GM12878 (cell line): ENCODE results near the gene CKS1B. TPM values are rescaled to one million over a fixed set of nuclear protein-coding genes. Genes with fewer than 3 reads are reported as not detected.

ENCODE experiments used
- ATAC-seq: fragments of 200-7000 bp; cut with Tn5 transposase; 3 replicates; pipeline ENCODE4 v1.9.1; 2020; ENCODE audit warnings: mild to moderate bottlenecking, moderate library complexity
- BruUV-seq: library from RNA; stranded (reverse); fragments of 400-500 nt; replicated peaks from 2 replicates; lab custom pipeline; 2021; lab: Mats Ljungman, UMichigan
- CTCF ChIA-PET: fragments of 300-600 bp; sonication (Branson Sonifier 250); formaldehyde crosslinking; extraction: SDS; loops from one replicate; lab custom pipeline; 2021; ENCODE audit warnings: inconsistent platforms; lab: Yijun Ruan, JAX
- POLR2A ChIA-PET: fragments of 350-600 bp; formaldehyde crosslinking; extraction: SDS; loops from one replicate; lab custom pipeline; 2021; ENCODE audit warnings: inconsistent platforms; lab: Charles Lee
- RAD21 ChIA-PET: fragments of 300-600 bp; sonication (Branson Sonifier 250); formaldehyde crosslinking; loops from one replicate; lab custom pipeline; 2023; ENCODE audit warnings: antibody characterized with exemption; ENCODE audit not compliant: unreplicated experiment; lab: Charles Lee
- SMC1A ChIA-PET: fragments of 300-600 bp; sonication (Branson Sonifier 250); formaldehyde crosslinking; loops from one replicate; lab custom pipeline; 2023; ENCODE audit not compliant: unreplicated experiment, uncharacterized antibody; lab: Charles Lee
- DNase-seq: peaks from one replicate; pipeline ENCODE4 v3.0.0-alpha.2; 2011; ENCODE audit warnings: low read depth, low spot score
- FAIRE-seq: peaks from 3 replicates; lab custom pipeline; 2011; peaks lifted over from hg19 to GRCh38; lab: Jason Lieb, UNC
- H2AFZ ChIP-seq: 2 replicates; pipeline ENCODE4 v1.6.0; 2011; ENCODE audit warnings: low read depth, low read length, control low read depth; ENCODE audit not compliant: control insufficient read depth
- H3K27ac ChIP-seq: 2 replicates; pipeline ENCODE4 v1.5.1; 2011; ENCODE audit warnings: control low read depth; ENCODE audit not compliant: control insufficient read depth, insufficient read depth
- H3K27me3 ChIP-seq, 2 experiments: replicated peaks in 1 of 2; 2 replicates each; pipeline versions ENCODE4 v1.6.0 to v1.6.1; 2011; ENCODE audit warnings: low read length in 1 of 2; ENCODE audit not compliant: control insufficient read depth in 2 of 2, insufficient read depth in 2 of 2
- H3K36me3 ChIP-seq, 2 experiments: 2 replicates each; pipeline ENCODE4 v1.5.1; 2011; ENCODE audit warnings: low read length in 1 of 2; ENCODE audit not compliant: control insufficient read depth in 2 of 2, insufficient read depth in 2 of 2
- H3K4me1 ChIP-seq: 2 replicates; pipeline ENCODE4 v1.6.1; 2011; ENCODE audit warnings: mild to moderate bottlenecking, low read length, moderate library complexity, mixed read lengths; ENCODE audit not compliant: control insufficient read depth, insufficient read depth
- H3K4me2 ChIP-seq: 2 replicates; pipeline ENCODE4 v1.6.0; 2011; ENCODE audit warnings: control low read depth; ENCODE audit not compliant: control insufficient read depth, insufficient read depth
- H3K4me3 ChIP-seq: fragments of 200-600 bp; sonication (generic); 2 replicates; pipeline ENCODE4 v1.5.1; 2016
- H3K79me2 ChIP-seq: 2 replicates; pipeline ENCODE4 v1.6.0; 2011; ENCODE audit warnings: low read length; ENCODE audit not compliant: control insufficient read depth, insufficient read depth
- H3K9ac ChIP-seq: 2 replicates; pipeline ENCODE4 v1.8.0; 2011; ENCODE audit warnings: low read length, control low read depth, mixed read lengths; ENCODE audit not compliant: control insufficient read depth, insufficient read depth
- H3K9me3 ChIP-seq: replicated peaks from 3 replicates; pipeline ENCODE4 v1.5.1; 2011; ENCODE audit warnings: mild to moderate bottlenecking, low read length; ENCODE audit not compliant: control insufficient read depth, insufficient read depth
- H4K20me1 ChIP-seq: 2 replicates; pipeline ENCODE4 v1.6.0; 2011; ENCODE audit not compliant: control insufficient read depth, insufficient read depth
- CUX1 ChIP-seq: IDR thresholded peaks from 2 replicates; pipeline ENCODE4 v1.6.1; 2012; ENCODE audit warnings: improper control_type of control experiment, low read depth, low read length; ENCODE audit not compliant: insufficient replicate concordance
- EZH2 ChIP-seq: IDR thresholded peaks from 2 replicates; pipeline ENCODE4 v1.6.1; 2012; ENCODE audit warnings: low read depth, mild to moderate bottlenecking, control low read depth, inconsistent platforms, low read length, borderline replicate concordance; ENCODE audit not compliant: control insufficient read depth
- KAT2A ChIP-seq: conservative IDR thresholded peaks from 2 replicates; pipeline ENCODE4 v1.6.1; 2011; ENCODE audit warnings: low read depth, low read length; ENCODE audit not compliant: control insufficient read depth
- NFIC ChIP-seq: IDR thresholded peaks from 2 replicates; pipeline ENCODE4 v1.6.1; 2012; ENCODE audit warnings: low read depth, mild to moderate bottlenecking, inconsistent platforms, low read length, moderate library complexity
- NR2C2 ChIP-seq: IDR thresholded peaks from 2 replicates; pipeline ENCODE4 v1.6.1; 2011; ENCODE audit warnings: borderline replicate concordance, low read depth; ENCODE audit not compliant: control insufficient read depth, insufficient read length
- RELB ChIP-seq: fragments of 450-650 bp; IDR thresholded peaks from 2 replicates; pipeline ENCODE4 v1.6.1; 2017; ENCODE audit warnings: low read depth, mild to moderate bottlenecking, moderate library complexity
- RUNX3 ChIP-seq: IDR thresholded peaks from 2 replicates; pipeline ENCODE4 v1.6.1; 2012; ENCODE audit warnings: low read length, inconsistent platforms
- SMAD5 ChIP-seq: IDR thresholded peaks from 2 replicates; pipeline ENCODE4 v1.6.1; 2016; ENCODE audit warnings: antibody characterized with exemption, low read depth
- SMC3 ChIP-seq: IDR thresholded peaks from 2 replicates; pipeline ENCODE4 v1.6.1; 2011; ENCODE audit warnings: low read length, improper control_type of control experiment, borderline replicate concordance
- SUZ12 ChIP-seq: fragments of 200-600 bp; sonication (generic); IDR thresholded peaks from one replicate; pipeline ENCODE4 v1.6.1; 2018; ENCODE audit warnings: antibody characterized with exemption, mild to moderate bottlenecking; ENCODE audit not compliant: unreplicated experiment
- ZBTB33 ChIP-seq: fragments of 450-650 bp; IDR thresholded peaks from 2 replicates; pipeline ENCODE4 v1.6.1; 2017; ENCODE audit warnings: mild to moderate bottlenecking
- ZNF207 ChIP-seq: fragments of 450-650 bp; IDR thresholded peaks from 2 replicates; pipeline ENCODE4 v1.6.1; 2014; ENCODE audit warnings: antibody characterized with exemption, mild to moderate bottlenecking, borderline replicate concordance
- ZNF217 ChIP-seq: fragments of 450-650 bp; IDR thresholded peaks from 2 replicates; pipeline ENCODE4 v1.6.1; 2017; ENCODE audit warnings: antibody characterized with exemption, mild to moderate bottlenecking
- WGBS: methylation state at CpG from one replicate; pipeline ENCODE4 v1.1.6; 2016; ENCODE audit warnings: low lambda C conversion rate; ENCODE audit not compliant: insufficient replicate concordance, insufficient coverage; ENCODE audit errors: missing lambda C conversion rate; 5-methylcytosine and 5-hydroxymethylcytosine counted together
- in situ Hi-C: fragments of 300-500 bp; cut with MboI; formaldehyde crosslinking; loops from 9 replicates; pipeline ENCODE4 v1.14.3; 2018; ENCODE audit warnings: mixed read lengths
- intact Hi-C: fragments of 100-400 bp; cut with micrococcal nuclease; formaldehyde crosslinking; loops from one replicate; pipeline ENCODE4 v1.14.2; 2022; ENCODE audit not compliant: unreplicated experiment
- polyA plus RNA-seq, 11 experiments: library from polyadenylated mRNA; depleted of rRNA in 4 of 11; unstranded in 6 of 11; stranded (reverse) in 5 of 11; fragments of >200 nt; fragmentation: Nextera tagmentation in 4 of 11; fragmentation: Illumina TruSeq in 1 of 11; extraction: Ambion mirVana in 4 of 11; extraction: Trizol in 1 of 11; gene quantifications; 1 replicate in 1 of 11; 2 replicates in 10 of 11; pipeline versions ENCODE4 v1.2.1 to v1.2.3, GENCODE V29; 2011 to 2016; ENCODE audit warnings: inconsistent platforms in 2 of 11, missing spikeins in 2 of 11, low read depth in 1 of 11
- total RNA-seq, 4 experiments: library from RNA; depleted of rRNA in 3 of 4; stranded (reverse); fragments of >200 nt in 3 of 4; fragmentation: Illumina TruSeq in 1 of 4; extraction: Trizol in 1 of 4; gene quantifications; 2 replicates each; pipeline versions ENCODE4 v1.2.1 to v1.2.3, GENCODE V29; 2013 to 2021

CKS1B gene
- total and polyA plus RNA-seq, 10 of the 15 experiments (the other 5 are each of a cell fraction or from before 2014, with no cell fraction given): 125 to 608 (median 364) TPM

GRCh38 chr1:154955718-154956543, 18.6 kb upstream of the CKS1B start, which contains the start of gene PBXIP1:
PBXIP1 (minus strand) TSS chr1:154956099; CDS start chr1:154953721, 2,378 bp downstream.
- CTCF ChIA-PET: interaction anchor here (0.6 to 3.0 kb wide), 19 partner anchors 10 to 397 kb away, joined by 3 to 17 read pairs (median 5); partner anchors contain the start of genes ADAM15, FLAD1, KRTCAP2 and LENEP
- Histone ChIP-seq H3K27ac (peak within 1 kb of the TSS; percentile 72), H3K79me2 (peaks cover 19% of the 10 kb centered on the region), H3K9me3 (no peaks in the 10 kb centered on the region), H2AFZ (peak within 1 kb of the TSS; percentile 73), H3K4me3 (peak within 1 kb of the TSS; percentile 81), H3K36me3 (peaks cover 3 to 5% of the 10 kb centered on the region in 2 experiments; a peak in 2 of 4 replicates), H4K20me1 (no peaks in the 10 kb centered on the region), H3K4me1 (peaks cover 39% of the 10 kb centered on the region), H3K4me2 (peak within 1 kb of the TSS; percentile 93), H3K9ac (peak within 1 kb of the TSS; percentile 69), H3K27me3 (no peaks in the 10 kb centered on the region)
- in situ Hi-C loops (no loop called here), intact Hi-C loops (no loop called here)
- peak; percentile 92 for DNase-seq
- WGBS: 3% methylated on average over 18 of the region's 18 CpGs
- RAD21 ChIA-PET: interaction anchor here (0.6 to 2.6 kb wide), 18 partner anchors 14 to 1009 kb away, joined by 3 to 16 read pairs (median 4); partner anchors contain the start of genes ADAM15, DENND4B, FLAD1 and KCNN3
- no TSS peak for BruUV-seq
- ATAC-seq: peak; percentile 82
- SMC1A ChIA-PET: interaction anchor here (0.5 to 2.5 kb wide), 18 partner anchors 15 to 396 kb away, joined by 3 to 21 read pairs (median 4); partner anchors contain the start of genes FLAD1, PMVK and SHC1
- peak; percentile 93 for FAIRE-seq
- POLR2A ChIA-PET: interaction anchor here (0.6 to 12.3 kb wide), 14 partner anchors 11 to 683 kb away, joined by 3 to 140 read pairs (median 5); partner anchors contain the start of genes CKS1B, FLAD1, KCNN3 and PMVK
- TF ChIP-seq KAT2A (no peak), SUZ12 (no peak), SMC3 (no peak), EZH2 (no peak), ZNF217 (no peak), RELB (peak; percentile 55; the same call in 1 of the 2 replicates), CUX1 (no peak), NFIC (no peak), SMAD5 (peak; percentile 27; the same call in 1 of the 2 replicates), ZBTB33 (no peak), ZNF207 (no peak), NR2C2 (no peak), RUNX3 (peak; percentile 18; the same call in 1 of the 2 replicates)
